IMR-90 (cell line): ENCODE data around the gene SGCE. TPM values are rescaled to one million over a fixed set of nuclear protein-coding genes. Genes with fewer than 3 reads are reported as not detected.

Experiments used
- ATAC-seq: fragments of 200-7000 bp; cut with Tn5 transposase; 2 replicates; pipeline ENCODE4 v1.9.1; 2020; ENCODE audit warnings: low read depth, mild to moderate bottlenecking, moderate library complexity
- BruUV-seq: library from RNA; stranded (reverse); fragments of 400-500 nt; replicated peaks from 2 replicates; lab custom pipeline; 2021; lab: Mats Ljungman, UMichigan
- CTCF ChIA-PET: fragments of 300-600 bp; formaldehyde crosslinking; extraction: SDS; loops from one replicate; lab custom pipeline; 2021; ENCODE audit warnings: antibody characterized with exemption; lab: Yijun Ruan, JAX
- POLR2A ChIA-PET: fragments of 300-600 bp; sonication (Branson Sonifier 250); formaldehyde crosslinking; loops from one replicate; lab custom pipeline; 2022; ENCODE audit warnings: antibody characterized with exemption; ENCODE audit not compliant: unreplicated experiment; lab: Charles Lee
- DNase-seq: peaks from one replicate; pipeline ENCODE4 v3.0.0; 2013
- H2AFZ ChIP-seq: replicated peaks from 2 replicates; pipeline ENCODE3; 2013; ENCODE audit warnings: low read length, mild to moderate bottlenecking; ENCODE audit not compliant: poor library complexity
- H2AK5ac ChIP-seq: 2 replicates; pipeline ENCODE4 v1.6.1; 2013; ENCODE audit warnings: low read depth, low read length, inconsistent platforms
- H2AK9ac ChIP-seq: replicated peaks from 2 replicates; pipeline ENCODE3; 2013; ENCODE audit warnings: mild to moderate bottlenecking, low read depth, low read length, moderate library complexity; ENCODE audit not compliant: poor library complexity
- H2BK120ac ChIP-seq: 2 replicates; pipeline ENCODE4 v1.6.1; 2013; ENCODE audit warnings: low read depth, low read length, inconsistent platforms
- H2BK15ac ChIP-seq: 3 replicates; pipeline ENCODE4 v1.6.1; 2013; ENCODE audit warnings: low read depth, low read length, inconsistent platforms
- H2BK20ac ChIP-seq: 2 replicates; pipeline ENCODE4 v1.6.1; 2013; ENCODE audit warnings: low read depth, mild to moderate bottlenecking, inconsistent platforms, low read length, moderate library complexity
- H2BK5ac ChIP-seq: 2 replicates; pipeline ENCODE4 v1.6.1; 2013; ENCODE audit warnings: mild to moderate bottlenecking, low read depth, low read length, inconsistent platforms; ENCODE audit not compliant: poor library complexity, severe bottlenecking
- H3K14ac ChIP-seq: replicated peaks from 2 replicates; pipeline ENCODE4 v1.6.1; 2013; ENCODE audit warnings: low read depth, low read length, inconsistent platforms
- H3K18ac ChIP-seq: 2 replicates; pipeline ENCODE4 v1.6.1; 2013; ENCODE audit warnings: low read depth, low read length, control low read depth
- H3K23ac ChIP-seq: 2 replicates; pipeline ENCODE4 v1.6.1; 2013; ENCODE audit warnings: low read depth, low read length, inconsistent platforms
- H3K27ac ChIP-seq: 2 replicates; pipeline ENCODE4 v1.5.1; 2013; ENCODE audit warnings: mild to moderate bottlenecking, control low read depth, low read length; ENCODE audit not compliant: insufficient read depth
- H3K27me3 ChIP-seq: 2 replicates; pipeline ENCODE4 v1.6.1; 2013; ENCODE audit warnings: low read length; ENCODE audit not compliant: control insufficient read depth, insufficient read depth
- H3K36me3 ChIP-seq: 2 replicates; pipeline ENCODE4 v1.6.1; 2013; ENCODE audit warnings: low read length, mixed read lengths; ENCODE audit not compliant: control insufficient read depth, insufficient read depth
- H3K4ac ChIP-seq: 2 replicates; pipeline ENCODE4 v1.6.1; 2013; ENCODE audit warnings: low read depth, low read length, inconsistent platforms
- H3K4me1 ChIP-seq: 2 replicates; pipeline ENCODE4 v1.6.1; 2013; ENCODE audit warnings: low read length, mixed read lengths; ENCODE audit not compliant: control insufficient read depth, insufficient read depth
- H3K4me2 ChIP-seq: 2 replicates; pipeline ENCODE4 v1.6.1; 2013; ENCODE audit warnings: low read depth, mild to moderate bottlenecking, control low read depth, low read length, moderate library complexity
- H3K4me3 ChIP-seq: 2 replicates; pipeline ENCODE4 v1.5.1; 2013; ENCODE audit warnings: low read depth, mild to moderate bottlenecking, control low read depth, low read length, moderate library complexity; ENCODE audit not compliant: insufficient read depth
- H3K56ac ChIP-seq: 2 replicates; pipeline ENCODE4 v1.6.1; 2013; ENCODE audit warnings: low read length, inconsistent platforms; ENCODE audit not compliant: insufficient read depth; ENCODE audit errors: extremely low read depth
- H3K79me1 ChIP-seq, 2 experiments: 2 replicates each; pipeline ENCODE4 v1.6.1; 2013; ENCODE audit warnings: low read length in 2 of 2, inconsistent platforms in 1 of 2, low read depth in 1 of 2
- H3K9ac ChIP-seq: 2 replicates; pipeline ENCODE4 v1.6.1; 2013; ENCODE audit warnings: low read depth, low read length, control low read depth
- H3K9me1 ChIP-seq: 2 replicates; pipeline ENCODE4 v1.6.1; 2013; ENCODE audit warnings: low read length, inconsistent platforms; ENCODE audit not compliant: insufficient read depth
- H3K9me3 ChIP-seq: 2 replicates; pipeline ENCODE4 v1.6.1; 2013; ENCODE audit warnings: low read length; ENCODE audit not compliant: control insufficient read depth, insufficient read depth
- H4K20me1 ChIP-seq: 2 replicates; pipeline ENCODE4 v1.6.1; 2013; ENCODE audit warnings: low read length, inconsistent platforms; ENCODE audit not compliant: insufficient read depth
- H4K5ac ChIP-seq: 2 replicates; pipeline ENCODE4 v1.6.1; 2013; ENCODE audit warnings: mild to moderate bottlenecking, low read depth, low read length, control low read depth
- H4K8ac ChIP-seq, 2 experiments: 2 replicates each; pipeline ENCODE4 v1.6.1; 2013; ENCODE audit warnings: low read depth in 2 of 2, low read length in 2 of 2, control low read depth in 1 of 2, inconsistent platforms in 1 of 2
- H4K91ac ChIP-seq: 2 replicates; pipeline ENCODE4 v1.6.1; 2013; ENCODE audit warnings: low read depth, low read length, inconsistent platforms; ENCODE audit not compliant: insufficient read depth
- CHD1 ChIP-seq: IDR thresholded peaks from 2 replicates; pipeline ENCODE4 v1.6.1; 2012; ENCODE audit warnings: low read depth, low read length, improper control_type of control experiment
- NFE2L2 ChIP-seq: fragments of 150-350 bp; IDR thresholded peaks from 2 replicates; pipeline ENCODE4 v1.6.1; 2016; ENCODE audit warnings: low read depth, mild to moderate bottlenecking, low read length
- POLR2A ChIP-seq: IDR thresholded peaks from 2 replicates; pipeline ENCODE4 v1.6.1; 2012; ENCODE audit warnings: mild to moderate bottlenecking, low read depth, low read length
- RAD21 ChIP-seq: IDR thresholded peaks from 2 replicates; pipeline ENCODE4 v1.6.1; 2012; ENCODE audit warnings: low read length, improper control_type of control experiment
- RCOR1 ChIP-seq: IDR thresholded peaks from 2 replicates; pipeline ENCODE4 v1.6.1; 2012; ENCODE audit warnings: mild to moderate bottlenecking, low read length, improper control_type of control experiment; ENCODE audit not compliant: insufficient replicate concordance
- WGBS, 2 experiments: methylation state at CpG; one replicate each; pipeline versions ENCODE4 v1.1.5 to v1.1.7; 2013; ENCODE audit warnings: missing lambda C conversion rate in 2 of 2; ENCODE audit not compliant: insufficient read length in 1 of 2; ENCODE audit errors: extremely low coverage in 2 of 2; 5-methylcytosine and 5-hydroxymethylcytosine counted together
- dilution Hi-C: fragments of 300-500 bp; cut with HindIII; formaldehyde crosslinking; loops from one replicate; pipeline ENCODE4 v1.14.3; 2018; ENCODE audit warnings: low sequenced_read_pairs; ENCODE audit not compliant: unreplicated experiment
- in situ Hi-C: fragments of 300-500 bp; cut with MboI; formaldehyde crosslinking; loops from 3 replicates; pipeline ENCODE4 v1.14.3; 2019; ENCODE audit warnings: low sequenced_read_pairs, inconsistent platforms, mixed read lengths
- intact Hi-C: fragments of 100-400 bp; cut with micrococcal nuclease; formaldehyde crosslinking; loops from 2 replicates; pipeline ENCODE4 v1.10.0; 2022
- polyA plus RNA-seq, 3 experiments: library from polyadenylated mRNA; depleted of rRNA; stranded (reverse); fragments of >200 nt; gene quantifications; 2 replicates each; pipeline ENCODE4 v1.2.3, GENCODE V29; 2012; ENCODE audit warnings: low replicate concordance in 1 of 3
- total RNA-seq: library from RNA; depleted of rRNA; stranded (reverse); fragments of >200 nt; gene quantifications from 2 replicates; pipeline ENCODE4 v1.2.3, GENCODE V29; 2012
- TF ChIP-seq, protein P1 (sequence below): fragments of 150-350 bp; IDR thresholded peaks from 2 replicates; pipeline ENCODE4 v1.6.1; 2016; ENCODE audit warnings: low read depth, mild to moderate bottlenecking, low read length, moderate library complexity, borderline replicate concordance

The SGCE gene
- total and polyA plus RNA-seq, 2 of the 4 experiments (the other 2 are of a cell fraction): 39.4 to 40.5 TPM

DNA sequence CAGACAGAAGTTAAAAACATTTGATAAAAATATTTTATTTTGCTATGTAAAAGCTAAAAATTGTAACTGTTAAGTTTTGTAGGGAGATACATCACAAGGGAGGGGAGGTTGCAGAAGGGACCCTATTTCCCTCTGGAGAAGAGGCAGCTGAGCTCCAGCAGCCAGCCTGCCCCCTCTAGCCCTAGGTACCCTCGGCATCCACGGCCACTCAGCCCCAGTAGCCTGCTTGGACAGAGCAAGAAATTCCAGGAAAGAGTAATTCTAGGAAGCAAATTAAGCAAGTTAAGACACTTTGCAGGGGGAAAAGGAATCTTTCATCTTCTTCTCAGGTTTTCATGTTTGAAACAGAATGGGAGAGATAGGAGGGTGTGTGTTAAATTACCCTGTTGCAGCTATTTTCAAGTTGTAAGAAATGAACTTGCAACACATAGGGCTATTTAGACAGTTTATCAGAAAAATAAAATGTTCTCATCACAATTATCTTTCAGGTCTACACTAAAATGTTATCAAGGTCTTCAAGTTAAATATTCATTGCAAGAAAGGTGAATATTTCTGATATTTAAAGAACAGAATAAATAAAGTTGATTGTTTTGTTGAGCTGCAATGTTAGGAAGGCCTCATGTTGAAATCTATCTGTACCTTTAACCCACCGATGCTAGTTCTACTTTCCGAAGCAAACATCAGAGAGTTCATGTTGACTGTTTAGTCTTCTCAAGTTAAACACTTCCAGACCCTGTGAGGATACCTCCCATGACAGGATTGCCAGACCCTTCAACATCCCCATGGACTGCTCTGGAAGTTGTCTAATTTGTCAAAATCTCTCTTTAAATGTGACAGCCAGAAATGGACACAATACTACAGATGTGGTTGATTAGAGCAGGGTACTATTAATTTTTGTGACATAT lies 5.5 kb downstream of the SGCE start (continued):
- TF ChIP-seq POLR2A (no peak), NFE2L2 (no peak), RCOR1 (no peak)

DNA sequence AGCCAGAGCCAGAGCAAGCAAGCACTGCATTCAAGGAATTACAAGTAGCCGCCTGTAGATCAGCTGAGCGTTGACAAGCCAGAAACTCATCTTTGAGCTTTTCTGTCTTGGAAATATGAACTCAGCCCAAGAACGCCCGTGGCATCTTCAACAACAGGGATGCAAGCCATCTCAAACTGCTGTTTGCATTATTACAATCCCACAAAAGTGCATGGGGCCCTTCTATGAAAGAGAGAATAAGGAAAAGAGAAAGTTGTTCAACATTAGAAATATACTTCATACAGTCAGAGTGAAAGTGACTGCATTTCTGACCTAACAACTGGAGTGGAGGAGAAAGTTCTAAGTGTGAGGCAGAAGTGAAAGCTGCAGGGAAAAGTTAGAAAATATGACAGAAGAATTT lies 6.5 kb downstream of the SGCE start:
- no peak overlapping the region for H2BK120ac ChIP-seq
- H4K91ac ChIP-seq: no peak overlapping the region
- H2AK5ac ChIP-seq: no peak overlapping the region
- H3K56ac ChIP-seq: no peak overlapping the region
- peaks cover 9 to 20% of the 10 kb centered on the region in 2 experiments for H3K79me1 ChIP-seq
- WGBS, 2 experiments: 84% methylated on average over 2 of the region's 4 CpGs; no CpG with 5 or more reads in 1 of the 2 experiments
- CTCF ChIA-PET: no interaction called here
- H3K4me1 ChIP-seq: 0 out of 2 replicates have a peak, but pooled peaks cover 1% of the 10 kb centered on the region
- no peak overlapping the region for H4K8ac ChIP-seq
- H3K9ac ChIP-seq: no peak overlapping the region
- no peak overlapping the region for H3K4ac ChIP-seq
- H3K9me3 ChIP-seq: no peaks in the 10 kb centered on the region
- H4K20me1 ChIP-seq: peaks cover 5% of the 10 kb centered on the region; the same call in 1 of the 2 replicates
- no peak overlapping the region for H2BK15ac ChIP-seq
- no peak overlapping the region for H4K5ac ChIP-seq
- no peak overlapping the region for H2AFZ ChIP-seq
- H3K23ac ChIP-seq: no peak overlapping the region; the same call in 1 of the 2 replicates
- intact Hi-C loops: no loop called here
- H3K27ac ChIP-seq: no peak overlapping the region
- H2BK5ac ChIP-seq: no peak overlapping the region
- H3K4me2 ChIP-seq: no peak overlapping the region; the same call in 1 of the 2 replicates
- no peak overlapping the region for H3K14ac ChIP-seq
- H2BK20ac ChIP-seq: no peak overlapping the region
- H3K27me3 ChIP-seq: no peaks in the 10 kb centered on the region
- TF ChIP-seq CHD1: no peak
- no peak for TF ChIP-seq RAD21
- TF ChIP-seq, protein P1, sequence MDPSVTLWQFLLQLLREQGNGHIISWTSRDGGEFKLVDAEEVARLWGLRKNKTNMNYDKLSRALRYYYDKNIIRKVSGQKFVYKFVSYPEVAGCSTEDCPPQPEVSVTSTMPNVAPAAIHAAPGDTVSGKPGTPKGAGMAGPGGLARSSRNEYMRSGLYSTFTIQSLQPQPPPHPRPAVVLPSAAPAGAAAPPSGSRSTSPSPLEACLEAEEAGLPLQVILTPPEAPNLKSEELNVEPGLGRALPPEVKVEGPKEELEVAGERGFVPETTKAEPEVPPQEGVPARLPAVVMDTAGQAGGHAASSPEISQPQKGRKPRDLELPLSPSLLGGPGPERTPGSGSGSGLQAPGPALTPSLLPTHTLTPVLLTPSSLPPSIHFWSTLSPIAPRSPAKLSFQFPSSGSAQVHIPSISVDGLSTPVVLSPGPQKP: no peak
- ATAC-seq: peak; percentile 21; the same call in 1 of the 2 replicates
- no peak overlapping the region for H3K4me3 ChIP-seq
- H3K36me3 ChIP-seq: no peaks in the 10 kb centered on the region
- in situ Hi-C loops: no loop called here
- peak; percentile 2 for DNase-seq
- dilution Hi-C loops: no loop called here
- no peak overlapping the region for H2AK9ac ChIP-seq
- no TSS peak for BruUV-seq
- no peak overlapping the region for H3K18ac ChIP-seq
- peaks cover 2% of the 10 kb centered on the region; the same call in 1 of the 2 replicates for H3K9me1 ChIP-seq
- POLR2A ChIA-PET: interaction anchor here (0.6 kb wide), 1 partner anchor 20 kb away, joined by 4 read pairs; no protein-coding TSS in a partner anchor
